Fibroblast of mammary gland (primary cell): ENCODE data around the gene SEMA3B.

ENCODE experiments used
- DNase-seq: peaks from one replicate; pipeline ENCODE4 v3.0.0-alpha.2; 2010; ENCODE audit warnings: low read depth
- H3K4me3 ChIP-seq: 2 replicates; pipeline ENCODE4 v1.5.1; 2011; ENCODE audit warnings: low read depth, mild to moderate bottlenecking, low read length, moderate library complexity; ENCODE audit not compliant: control insufficient read depth
- TF ChIP-seq, protein P1 (sequence below): conservative IDR thresholded peaks from 2 replicates; pipeline ENCODE4 v1.5.1; 2011; ENCODE audit warnings: low read depth, low read length, inconsistent platforms; ENCODE audit not compliant: control insufficient read depth, insufficient read depth

SEMA3B gene

DNA sequence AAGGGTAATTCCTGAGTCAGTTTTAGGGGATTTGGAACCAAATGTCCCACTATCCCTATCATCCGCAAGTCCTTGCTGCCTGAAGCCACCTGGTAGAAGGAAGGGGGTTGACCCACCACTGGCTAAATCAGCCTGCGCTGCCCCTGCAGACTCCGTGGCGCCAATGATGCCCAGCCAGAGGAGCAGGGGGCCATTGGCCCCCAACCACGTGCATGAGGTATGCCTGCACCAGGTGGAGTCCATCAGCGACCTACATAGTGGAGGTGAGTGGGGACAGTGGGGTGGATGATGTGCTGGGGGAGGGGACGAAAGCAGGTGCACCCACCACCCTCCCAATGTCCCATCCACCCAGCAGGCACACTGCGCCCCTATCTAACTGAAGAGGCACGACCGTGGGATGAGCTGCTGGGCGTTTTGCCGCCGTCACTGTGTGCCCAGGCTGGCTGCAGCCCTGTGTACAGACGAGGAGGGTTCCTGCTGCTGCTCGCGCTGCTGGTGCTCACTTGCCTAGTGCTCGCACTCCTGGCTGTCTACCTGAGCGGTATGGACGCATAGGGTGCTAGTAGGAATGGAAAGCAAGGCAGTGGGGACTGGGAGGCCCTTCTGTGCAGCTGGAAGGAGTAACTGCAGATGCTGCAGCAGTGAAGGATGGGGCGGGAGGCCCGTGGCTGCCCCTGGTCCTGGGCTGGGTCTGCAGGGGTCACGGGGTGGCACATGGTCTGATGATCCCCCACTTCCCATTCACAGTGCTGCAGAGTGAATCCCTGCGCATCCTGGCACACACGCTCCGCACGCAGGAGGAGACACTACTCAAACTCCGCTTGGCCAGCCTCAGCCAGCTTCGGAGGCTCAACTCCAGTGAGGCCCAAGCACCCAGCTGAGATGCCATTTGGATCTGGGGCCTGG is 17.6 kb downstream of the SEMA3B start:
- no peak overlapping the region for H3K4me3 ChIP-seq
- no peak for DNase-seq
- TF ChIP-seq, protein P1, sequence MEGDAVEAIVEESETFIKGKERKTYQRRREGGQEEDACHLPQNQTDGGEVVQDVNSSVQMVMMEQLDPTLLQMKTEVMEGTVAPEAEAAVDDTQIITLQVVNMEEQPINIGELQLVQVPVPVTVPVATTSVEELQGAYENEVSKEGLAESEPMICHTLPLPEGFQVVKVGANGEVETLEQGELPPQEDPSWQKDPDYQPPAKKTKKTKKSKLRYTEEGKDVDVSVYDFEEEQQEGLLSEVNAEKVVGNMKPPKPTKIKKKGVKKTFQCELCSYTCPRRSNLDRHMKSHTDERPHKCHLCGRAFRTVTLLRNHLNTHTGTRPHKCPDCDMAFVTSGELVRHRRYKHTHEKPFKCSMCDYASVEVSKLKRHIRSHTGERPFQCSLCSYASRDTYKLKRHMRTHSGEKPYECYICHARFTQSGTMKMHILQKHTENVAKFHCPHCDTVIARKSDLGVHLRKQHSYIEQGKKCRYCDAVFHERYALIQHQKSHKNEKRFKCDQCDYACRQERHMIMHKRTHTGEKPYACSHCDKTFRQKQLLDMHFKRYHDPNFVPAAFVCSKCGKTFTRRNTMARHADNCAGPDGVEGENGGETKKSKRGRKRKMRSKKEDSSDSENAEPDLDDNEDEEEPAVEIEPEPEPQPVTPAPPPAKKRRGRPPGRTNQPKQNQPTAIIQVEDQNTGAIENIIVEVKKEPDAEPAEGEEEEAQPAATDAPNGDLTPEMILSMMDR: no peak

DNA sequence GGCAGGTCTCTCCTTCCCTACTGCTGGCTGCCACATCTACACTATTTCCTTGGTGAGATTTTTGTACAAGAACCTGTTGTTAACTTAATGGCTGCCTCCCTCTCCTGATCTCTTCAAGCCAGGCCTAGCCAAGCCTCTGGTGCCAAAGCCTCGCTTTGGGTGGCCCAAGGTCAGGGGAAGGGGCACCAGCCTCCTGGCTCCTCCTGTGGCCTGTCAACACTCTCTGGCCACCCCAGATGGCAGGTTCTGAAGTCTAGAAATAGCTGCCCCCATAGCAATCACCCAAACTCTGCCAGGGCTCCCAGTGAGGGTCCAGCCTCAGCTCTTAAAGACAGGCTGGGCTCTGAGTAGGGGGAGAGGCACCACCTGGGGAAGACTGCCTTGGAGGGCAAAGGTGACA is 18.3 kb downstream of the SEMA3B start:
- DNase-seq: no peak
- TF ChIP-seq, protein P1: no peak

DNA sequence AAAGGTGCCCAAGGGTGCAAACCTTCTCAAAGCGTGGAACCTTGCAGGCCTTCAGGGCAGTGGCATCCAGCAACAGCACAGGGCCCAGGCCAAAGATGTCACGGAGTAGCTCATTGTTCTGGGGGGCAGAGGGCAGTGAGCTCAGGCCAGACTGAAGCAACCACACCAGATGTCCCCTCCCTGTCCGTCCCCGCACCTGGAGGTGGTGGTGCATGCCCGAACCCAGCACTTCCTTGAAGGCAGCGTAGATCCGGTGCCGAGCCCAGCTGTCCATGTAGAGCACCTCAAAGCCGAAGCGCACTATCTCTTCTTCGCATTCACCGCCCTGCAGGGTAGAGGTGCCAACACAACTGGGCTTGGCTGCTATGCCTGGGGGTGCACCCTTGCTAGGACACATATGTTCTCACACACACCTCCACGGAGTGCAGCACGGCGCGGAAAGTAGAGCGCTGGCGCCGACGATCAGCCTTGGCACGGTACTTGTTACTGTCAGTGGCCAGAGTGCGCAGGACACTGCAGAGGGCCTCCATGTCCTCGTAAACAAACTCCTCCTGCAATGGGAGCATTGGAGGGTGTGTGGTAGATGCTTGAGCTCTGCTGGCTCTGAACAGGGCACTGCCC is 19.6 kb downstream of the SEMA3B start:
- TF ChIP-seq, protein P1: no peak
- DNase-seq: no peak
- no peak overlapping the region for H3K4me3 ChIP-seq

More for the DNA sequence above, 18.3 kb downstream of the SEMA3B start:
- no peak overlapping the region for H3K4me3 ChIP-seq

DNA sequence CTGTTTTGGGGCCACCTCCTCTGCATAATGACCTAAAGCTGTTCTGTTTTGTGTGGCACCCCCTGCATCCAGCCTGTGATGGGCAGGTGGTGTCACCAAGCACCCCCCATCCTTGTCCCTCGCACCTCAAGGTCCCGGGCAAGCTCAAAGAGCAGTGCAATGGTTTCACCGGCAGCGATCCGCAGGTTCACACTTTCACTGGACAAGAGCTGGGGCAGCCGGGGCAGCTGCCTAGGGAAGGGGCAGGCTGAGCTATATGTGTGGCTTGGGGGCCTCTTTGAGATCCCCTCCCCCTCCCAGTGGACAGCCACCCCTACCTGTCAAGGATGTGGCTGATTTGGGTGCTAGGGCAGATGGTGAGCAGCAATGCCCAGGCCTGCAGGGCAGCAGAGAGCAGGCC is 20.2 kb downstream of the SEMA3B start:
- H3K4me3 ChIP-seq: no peak overlapping the region
- DNase-seq: no peak
- TF ChIP-seq, protein P1: no peak

DNA sequence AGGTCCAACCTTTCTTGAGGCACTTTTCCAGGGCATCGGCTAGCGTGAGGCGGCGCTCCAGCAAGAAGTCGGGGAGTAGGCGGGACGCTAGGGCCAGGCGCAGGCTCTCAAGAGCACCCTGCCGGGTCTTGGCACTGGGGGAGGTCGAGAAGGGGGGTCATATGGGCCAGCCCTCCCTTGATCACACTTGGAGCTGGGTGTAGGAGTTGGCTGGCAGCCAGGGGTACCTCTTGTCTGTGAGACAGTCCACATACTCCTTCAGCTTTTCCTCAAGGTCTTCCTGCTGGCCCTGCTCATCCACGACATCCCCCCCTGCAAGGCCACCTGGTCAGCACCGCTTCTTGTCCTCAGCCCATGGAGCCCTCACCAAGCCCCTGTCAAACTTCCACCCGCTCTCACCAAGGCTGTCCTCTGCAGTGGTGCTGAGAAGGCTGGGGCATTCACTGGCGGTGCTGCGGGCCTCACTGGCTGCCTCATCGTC is 21.3 kb downstream of the SEMA3B start:
- TF ChIP-seq, protein P1: no peak
- H3K4me3 ChIP-seq: no peak overlapping the region
- DNase-seq: no peak

DNA sequence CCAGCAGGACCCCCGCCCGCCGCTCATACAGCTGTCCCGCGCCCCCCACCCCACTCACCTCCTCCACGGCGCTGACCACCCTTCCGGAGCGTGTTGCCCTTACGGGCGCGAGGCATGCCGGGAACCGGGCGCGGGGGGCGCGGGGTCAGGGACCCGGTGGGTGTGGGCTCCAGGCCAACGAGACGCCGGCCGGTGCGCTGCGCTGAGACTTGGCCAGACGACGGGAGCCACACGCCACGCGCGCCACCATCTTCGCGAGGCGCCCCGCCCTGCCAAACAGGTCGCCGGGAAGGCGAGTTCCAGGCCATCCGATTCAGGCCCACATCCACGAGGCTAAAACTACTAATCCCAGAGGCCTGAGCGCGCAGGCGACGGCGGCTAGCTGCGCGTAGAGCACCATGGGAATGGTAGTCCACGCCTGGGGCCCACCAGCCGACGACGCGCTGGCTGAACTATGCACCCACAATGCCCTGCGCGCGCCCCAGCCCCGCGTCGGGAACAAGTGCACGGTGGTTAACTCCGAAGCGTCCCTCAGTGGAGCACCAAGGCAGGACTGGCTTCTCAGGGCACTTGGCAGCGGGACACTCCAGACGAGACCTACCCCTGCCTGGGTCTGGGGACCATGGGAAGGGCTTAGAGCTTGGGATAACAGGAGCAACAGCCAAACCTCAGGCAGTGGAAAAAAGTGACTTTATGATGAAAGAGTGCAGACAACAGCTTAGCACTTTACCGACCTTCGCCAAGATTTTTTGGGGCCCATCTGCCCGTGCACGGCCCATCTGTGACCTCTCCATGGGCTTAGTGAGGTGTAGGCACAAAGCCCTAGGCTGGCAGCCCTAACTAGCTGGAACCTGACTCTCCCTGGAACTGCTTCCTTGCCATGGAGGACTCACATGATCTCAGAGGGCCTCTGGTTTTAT is 23.5 kb downstream of the SEMA3B start, which contains the start of gene IFRD2:
IFRD2 (minus strand) TSS at position 271 of the 920 bp plus-strand sequence; CDS start at position 116, 155 bp downstream.
- peak within 1 kb of the TSS; percentile 90 for H3K4me3 ChIP-seq
- DNase-seq: peak; percentile 97
- TF ChIP-seq, protein P1: no peak
